Fibroblast of gingiva (primary cell): ENCODE data around the gene SYNGR1.
A peak's percentile ranks its signal among the peaks of the same experiment; 100 is the strongest.
"Not testable (repeated sequence)": the region's sequence is repeated elsewhere in the genome, so short reads cannot be mapped to it uniquely, and the experiment has no call there.

Experiments
- DNase-seq: peaks from one replicate; pipeline ENCODE4 v3.0.0-alpha.2; 2011; ENCODE audit warnings: low read depth

The SYNGR1 gene

GRCh38 chr22:39317084-39317774, 32.6 kb upstream of the SYNGR1 start:
- DNase-seq: no peak

- no peak for DNase-seq
These were observed 31.9 kb upstream of the SYNGR1 start for GRCh38 chr22:39317775-39318506.

- no peak for DNase-seq
These were observed 31.1 kb upstream of the SYNGR1 start for GRCh38 chr22:39318507-39319283.

GRCh38 chr22:39319284-39320022, 30.3 kb upstream of the SYNGR1 start, which contains the start of gene RPL3:
Gene RPL3 (minus strand): TSS chr22:39319623. CDS start chr22:39319597, 26 bp downstream.
- peak; percentile 99 for DNase-seq

GRCh38 chr22:39320616-39321029, 29.2 kb upstream of the SYNGR1 start:
- DNase-seq: not testable (repeated sequence)

GRCh38 chr22:39325392-39325932, 24.3 kb upstream of the SYNGR1 start:
- DNase-seq: no peak

GRCh38 chr22:39327995-39328754, 21.6 kb upstream of the SYNGR1 start:
- no peak for DNase-seq

GRCh38 chr22:39330553-39330952, 19.2 kb upstream of the SYNGR1 start:
- DNase-seq: not testable (repeated sequence)

- DNase-seq: peak; percentile 85
These were observed 17.2 kb upstream of the SYNGR1 start for GRCh38 chr22:39332441-39333064.

- no peak for DNase-seq
These were observed 13.4 kb upstream of the SYNGR1 start for GRCh38 chr22:39336411-39336810.

GRCh38 chr22:39339775-39340174, 10.0 kb upstream of the SYNGR1 start:
- DNase-seq: not testable (repeated sequence)

- DNase-seq: no peak
These were observed 8.6 kb upstream of the SYNGR1 start for GRCh38 chr22:39341179-39341578.

- peak; percentile 43 for DNase-seq
These were observed 6.3 kb upstream of the SYNGR1 start for GRCh38 chr22:39343259-39344045.

- DNase-seq: no peak
These were observed 5.8 kb upstream of the SYNGR1 start for GRCh38 chr22:39344046-39344390.

GRCh38 chr22:39345231-39345630, 4.6 kb upstream of the SYNGR1 start:
- DNase-seq: no peak

GRCh38 chr22:39348909-39349505, 784 bp upstream of the SYNGR1 start:
- no peak for DNase-seq

- no peak for DNase-seq
These were observed 255 bp upstream of the SYNGR1 start for GRCh38 chr22:39349506-39349966.

- no peak for DNase-seq
These were observed 1.2 kb downstream of the SYNGR1 start for GRCh38 chr22:39350757-39351688.
